Measurements from ENCODE around the gene NMNAT2. TPM values are rescaled to one million over a fixed set of nuclear protein-coding genes. Genes with fewer than 3 reads are reported as not detected.
"Not testable (repeated sequence)": the region's sequence is repeated elsewhere in the genome, so short reads cannot be mapped to it uniquely, and the experiment has no call there.

The NMNAT2 gene
- total and polyA plus RNA-seq, 2 experiments from 2014 or later: 3.6 to 10.0 TPM

DNA sequence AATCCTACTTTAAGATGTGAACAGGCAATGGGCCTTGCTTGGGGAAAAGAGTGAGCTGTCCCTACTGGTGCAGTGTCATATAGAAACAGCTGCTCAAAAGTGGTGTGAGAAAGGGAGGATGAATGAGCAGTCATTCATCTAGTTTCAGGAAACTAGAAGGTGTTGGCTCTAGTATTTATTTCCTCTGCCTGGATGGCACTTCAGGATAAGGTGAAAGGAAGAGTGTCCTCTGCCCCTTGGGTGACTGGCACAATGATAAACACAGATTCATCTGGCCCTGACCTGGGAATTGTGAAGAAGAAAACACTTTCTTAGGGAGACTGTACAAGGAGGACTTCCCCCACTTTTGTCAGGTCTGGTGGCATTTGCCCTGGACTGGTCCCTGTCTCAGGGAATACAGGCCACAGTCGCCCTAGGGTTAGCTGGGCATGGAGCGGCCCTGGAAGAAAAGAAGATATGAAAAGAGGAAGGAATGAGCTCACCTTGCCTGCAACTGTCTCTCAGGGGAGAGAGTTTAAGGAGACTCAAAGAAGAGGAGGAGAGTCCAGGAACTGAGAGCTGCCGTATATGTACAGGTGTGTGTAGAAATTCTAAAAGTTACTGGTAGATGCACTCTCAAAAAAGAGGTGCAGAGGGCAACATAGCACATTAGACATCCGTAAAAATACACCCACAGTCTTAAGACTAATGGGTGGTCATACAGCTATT is 13.8 kb upstream of the NMNAT2 start (continued):
- no peak for TF ChIP-seq ZNF462 (CRISPR knock-in tag; IDR thresholded peaks at IDR 0.05)
- no peak for TF ChIP-seq ZNF114 (CRISPR knock-in tag; IDR thresholded peaks at IDR 0.05)
- no peak for TF ChIP-seq EZH2phosphoT487 (IDR thresholded peaks at IDR 0.05; ENCODE audit: unreplicated experiment)

- H3K36me3 Mint-ChIP-seq (ENCODE audit: low read depth): peaks cover 18% of the 10 kb centered on the region
These were observed 9.4 kb upstream of the NMNAT2 start for GRCh38 chr1:183427591-183427990.

More at GRCh38 chr1:183427591-183427990, 9.4 kb upstream of the NMNAT2 start:
- not testable (repeated sequence) for H2AFZ ChIP-seq; H4K20me1 ChIP-seq (replicated peaks; ENCODE audit: insufficient read depth); H3K27ac Mint-ChIP-seq; H3K27me3 ChIP-seq (ENCODE audit: insufficient read depth); H3K4me3 ChIP-seq; DNase-seq (ENCODE audit: low spot score); H3K27ac ChIP-seq (ENCODE audit: low read depth); H3K4me3 Mint-ChIP-seq; H3F3A ChIP-seq (replicated peaks; ENCODE audit: low read depth); ATAC-seq; H3K79me2 ChIP-seq (replicated peaks; ENCODE audit: insufficient read depth); H3K27me3 Mint-ChIP-seq (ENCODE audit: insufficient read depth, low read depth, poor library complexity); H3K9me2 ChIP-seq (ENCODE audit: insufficient read depth); H3K4me2 ChIP-seq; H3K36me3 ChIP-seq (ENCODE audit: insufficient read depth)
- peaks cover 14% of the 10 kb centered on the region; the same call in 1 of the 2 replicates for H3K4me1 ChIP-seq (ENCODE audit: insufficient read depth)
- Mint-ChIP-seq H3K4me1 (peaks cover 14% of the 10 kb centered on the region), H3K9me3 (peaks cover 26% of the 10 kb centered on the region)
